Measurements from ENCODE around the gene SLC30A5. TPM values are rescaled to one million over a fixed set of nuclear protein-coding genes. Genes with fewer than 3 reads are reported as not detected.

Gene SLC30A5
- total RNA-seq, 1 donor from 2014 or later: 42.9 TPM

DNA sequence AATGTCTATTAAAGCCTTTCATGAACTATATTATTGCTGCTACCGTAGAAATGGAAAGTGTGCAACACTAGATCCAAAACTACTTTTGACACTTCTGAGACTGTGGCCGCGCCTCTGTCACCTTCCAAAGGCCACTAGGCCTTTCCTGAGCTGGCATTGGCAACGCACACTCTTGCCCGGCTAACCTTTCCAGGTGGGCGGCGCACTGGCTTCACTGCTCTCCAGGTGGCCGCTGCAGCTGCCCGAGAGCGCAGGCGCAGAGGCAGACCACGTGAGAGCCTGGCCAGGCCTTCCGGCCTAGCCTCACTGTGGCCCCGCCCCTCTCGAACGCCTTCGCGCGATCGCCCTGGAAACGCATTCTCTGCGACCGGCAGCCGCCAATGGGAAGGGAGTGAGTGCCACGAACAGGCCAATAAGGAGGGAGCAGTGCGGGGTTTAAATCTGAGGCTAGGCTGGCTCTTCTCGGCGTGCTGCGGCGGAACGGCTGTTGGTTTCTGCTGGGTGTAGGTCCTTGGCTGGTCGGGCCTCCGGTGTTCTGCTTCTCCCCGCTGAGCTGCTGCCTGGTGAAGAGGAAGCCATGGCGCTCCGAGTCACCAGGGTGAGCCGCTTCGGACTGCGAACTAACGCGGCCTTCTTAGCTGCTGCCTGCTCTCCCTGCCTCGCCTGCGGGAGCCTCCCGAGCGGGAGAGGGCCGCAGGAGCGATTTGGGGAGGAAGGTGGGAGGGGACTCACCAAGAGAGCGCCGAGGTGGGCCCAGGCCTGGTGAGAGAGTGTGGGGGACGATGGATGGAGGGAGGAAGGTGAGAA lies 73.1 kb downstream of the SLC30A5 start, which contains the start of gene CCNB1:
TSS of gene CCNB1 (plus strand) at position 465 of the 807 bp plus-strand sequence. CDS start at position 578, 113 bp downstream.
- intact Hi-C loops (cut with micrococcal nuclease): loop anchor here (1.0 to 2.0 kb wide), 7 partner anchors 22 to 202 kb away; partner anchors contain the start of genes AK6, CDK7, CENPH and RAD17

DNA sequence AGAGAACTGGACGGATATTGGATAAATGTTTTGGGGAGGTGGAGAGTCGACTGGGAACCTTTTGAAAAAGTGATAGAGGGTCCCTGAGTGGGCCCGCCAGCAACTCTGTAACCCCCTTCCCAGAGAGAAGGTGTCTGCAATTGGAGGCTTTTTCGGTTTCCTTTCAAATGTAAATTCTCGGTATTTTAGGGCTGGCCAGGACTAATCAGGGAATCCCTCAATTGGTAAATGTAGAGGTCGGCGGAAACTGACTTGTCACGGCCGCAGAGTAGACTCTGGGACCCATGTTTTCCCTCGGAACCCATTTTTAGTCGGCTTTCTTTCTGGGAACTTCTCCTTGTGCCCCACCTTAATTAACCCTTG lies 73.7 kb downstream of the SLC30A5 start:
- intact Hi-C loops (cut with micrococcal nuclease): loop anchor here (1.0 to 2.0 kb wide), 7 partner anchors 22 to 202 kb away; partner anchors contain the start of genes AK6, CDK7, CENPH and RAD17

- intact Hi-C loops (cut with micrococcal nuclease): loop anchor here (1.0 to 2.0 kb wide), 7 partner anchors 21 to 201 kb away; partner anchors contain the start of genes AK6, CDK7, CENPH and RAD17
Measured at GRCh38 chr5:69167929-69168328, 74.1 kb downstream of the SLC30A5 start.

- intact Hi-C loops (cut with micrococcal nuclease): no loop called here
Measured at GRCh38 chr5:69170495-69170894, 76.7 kb downstream of the SLC30A5 start.

DNA sequence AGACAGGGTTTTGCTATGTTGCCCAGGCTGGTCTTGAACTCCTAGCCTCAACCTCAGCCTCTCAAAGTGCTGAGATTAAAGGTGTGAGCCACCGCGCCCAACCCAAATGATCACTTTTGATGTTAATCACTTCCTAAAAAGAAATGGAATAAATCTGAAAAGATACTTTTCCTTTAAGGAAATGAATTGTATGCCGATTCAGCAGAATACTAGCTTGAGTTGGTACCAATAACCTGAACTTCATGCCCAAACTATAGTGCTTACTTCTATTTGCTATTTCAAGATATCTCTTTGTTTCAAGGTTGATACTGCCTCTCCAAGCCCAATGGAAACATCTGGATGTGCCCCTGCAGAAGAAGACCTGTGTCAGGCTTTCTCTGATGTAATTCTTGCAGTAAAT lies 77.2 kb downstream of the SLC30A5 start:
- intact Hi-C loops (cut with micrococcal nuclease): no loop called here

Other genes with a start within 250 kb of the SLC30A5 start
- gene CCNB1, start 73.1 kb downstream of the SLC30A5 start, total RNA-seq: 163 and 164 TPM in 2 replicates
- 30.6 and 34.4 TPM in 2 replicates for gene CENPH, start 95.6 kb downstream of the SLC30A5 start, total RNA-seq
- gene CDK7, start 140.9 kb downstream of the SLC30A5 start, total RNA-seq: 24.5 and 27.7 TPM in 2 replicates
- gene CCDC125, start 238.8 kb downstream of the SLC30A5 start, total RNA-seq: 9.0 and 9.5 TPM in 2 replicates

All from T-helper 2 cell treated with Interferon-gamma antibody and Interleukin-4, amounts not matched to agents 100 ng/mL and 5 ng/mL, for 36 hours (primary cell).